HepG2 (cell line): Measurements from ENCODE around the gene HRG. TPM values are rescaled to one million over a fixed set of nuclear protein-coding genes. Genes with fewer than 3 reads are reported as not detected.

ENCODE experiments used
- CREB1 ChIP-seq, 2 experiments: fragments of 450-650 bp in 1 of 2; IDR thresholded peaks; 2 replicates each; pipeline ENCODE4 v1.6.1; 2016 to 2017; ENCODE audit warnings: control low read depth in 1 of 2, mild to moderate bottlenecking in 1 of 2, missing compliant biosample characterization in 1 of 2, missing genetic modification characterization in 1 of 2
- ETV6 ChIP-seq: sonication (generic); formaldehyde crosslinking; conservative IDR thresholded peaks from 2 replicates; pipeline ENCODE4 v1.4.0; 2020; ENCODE audit warnings: missing genetic modification reagents
- FOSL2 ChIP-seq: sonication (generic); formaldehyde crosslinking; IDR thresholded peaks from 2 replicates; pipeline ENCODE4 v1.4.0; 2020; ENCODE audit warnings: missing genetic modification reagents
- FOXO4 ChIP-seq: sonication (generic); formaldehyde crosslinking; conservative IDR thresholded peaks from 2 replicates; pipeline ENCODE4 v1.8.1; 2023; ENCODE audit warnings: missing genetic modification reagents
- JUND ChIP-seq: sonication (generic); formaldehyde crosslinking; IDR thresholded peaks from 2 replicates; pipeline ENCODE4 v1.8.0; 2022; ENCODE audit warnings: mild to moderate bottlenecking, missing genetic modification reagents
- LBX2 ChIP-seq: sonication (generic); formaldehyde crosslinking; IDR thresholded peaks from 2 replicates; pipeline ENCODE4 v1.5.0; 2020; ENCODE audit warnings: missing genetic modification reagents, mild to moderate bottlenecking, borderline replicate concordance
- LCORL ChIP-seq, 2 experiments: fragments of 450-650 bp in 1 of 2; sonication (generic) in 1 of 2; formaldehyde crosslinking in 1 of 2; IDR thresholded peaks; 2 replicates each; pipeline versions ENCODE4 v1.5.0 to v1.6.1; 2017 to 2020; ENCODE audit warnings: antibody characterized with exemption in 1 of 2, missing genetic modification reagents in 1 of 2
- MEF2D ChIP-seq: sonication (generic); formaldehyde crosslinking; IDR thresholded peaks from 2 replicates; pipeline ENCODE4 v1.5.1; 2020; ENCODE audit warnings: mild to moderate bottlenecking, missing genetic modification reagents
- SYNCRIP ChIP-seq: fragments of 200-400 bp; formaldehyde crosslinking; IDR thresholded peaks from 2 replicates; pipeline ENCODE4 v1.6.1; 2018; ENCODE audit warnings: mild to moderate bottlenecking, low read depth, low read length; ENCODE audit not compliant: insufficient read depth
- TFAP4 ChIP-seq: sonication (generic); IDR thresholded peaks from 2 replicates; pipeline ENCODE4 v1.6.1; 2016; ENCODE audit warnings: low read depth, borderline replicate concordance
- TOPORS ChIP-seq: sonication (generic); formaldehyde crosslinking; IDR thresholded peaks from 2 replicates; pipeline ENCODE4 v1.8.0; 2023; ENCODE audit warnings: mild to moderate bottlenecking, missing genetic modification reagents
- ZMYM3 ChIP-seq: sonication (generic); formaldehyde crosslinking; IDR thresholded peaks from 2 replicates; pipeline ENCODE4 v1.5.1; 2020; ENCODE audit warnings: mild to moderate bottlenecking, missing genetic modification reagents
- ZNF12 ChIP-seq: sonication (generic); formaldehyde crosslinking; IDR thresholded peaks from 2 replicates; pipeline ENCODE4 v1.5.0; 2020; ENCODE audit warnings: missing genetic modification reagents
- ZNF232 ChIP-seq: sonication (generic); formaldehyde crosslinking; IDR thresholded peaks from 2 replicates; pipeline ENCODE4 v1.4.0; 2020; ENCODE audit warnings: missing genetic modification reagents, borderline replicate concordance
- ZNF317 ChIP-seq: sonication (generic); formaldehyde crosslinking; IDR thresholded peaks from 2 replicates; pipeline ENCODE4 v1.5.0; 2020; ENCODE audit warnings: mild to moderate bottlenecking, missing genetic modification reagents
- ZNF407 ChIP-seq: sonication (generic); formaldehyde crosslinking; IDR thresholded peaks from one replicate; pipeline ENCODE4 v1.5.1; 2020; ENCODE audit warnings: mild to moderate bottlenecking, missing genetic modification reagents; ENCODE audit errors: not compliant biosample characterization
- ZNF709 ChIP-seq: sonication (generic); formaldehyde crosslinking; IDR thresholded peaks from 2 replicates; pipeline ENCODE4 v1.5.0; 2020; ENCODE audit warnings: mild to moderate bottlenecking, missing genetic modification reagents
- polyA plus RNA-seq, 8 experiments: library from polyadenylated mRNA; depleted of rRNA in 3 of 8; stranded (reverse) in 7 of 8; unstranded in 1 of 8; fragments of >200 nt; fragmentation: Illumina TruSeq in 4 of 8; extraction: Trizol in 4 of 8; gene quantifications; 2 replicates each; pipeline versions ENCODE4 v1.2.1 to v1.2.3, GENCODE V29; 2011 to 2016; ENCODE audit warnings: low read depth in 4 of 8, missing spikeins in 1 of 8, mixed read lengths in 1 of 8; ENCODE audit not compliant: insufficient read depth in 1 of 8
- total RNA-seq, 5 experiments: library from RNA; depleted of rRNA; stranded (reverse); fragments of >200 nt; fragmentation: Illumina TruSeq; extraction: Trizol; gene quantifications; 2 replicates each; pipeline ENCODE4 v1.2.3, GENCODE V29; 2016; ENCODE audit warnings: low read depth in 1 of 5

HRG gene
- total and polyA plus RNA-seq, 2 of the 13 experiments (the other 11 are each of a cell fraction or from before 2014, with no cell fraction given) = 0.09 to 0.11 TPM

- TF ChIP-seq ZNF407 (no peak), ZNF232 (CRISPR knock-in tag) (no peak; the same call in 1 of the 2 replicates), ZNF12 (CRISPR knock-in tag) (no peak), CREB1 (IDR thresholded peaks at IDR 0.05) (peak; percentile 55; the same call in 1 of the 2 replicates), CREB1 (CRISPR knock-in tag; IDR thresholded peaks at IDR 0.05) (peak; percentile 69; the same call in 1 of the 2 replicates), FOSL2 (CRISPR knock-in tag) (peak; percentile 64), ZNF709 (CRISPR knock-in tag) (peak; percentile 50; the same call in 1 of the 2 replicates), TFAP4 (peak; percentile 61; the same call in 1 of the 2 replicates), LCORL (IDR thresholded peaks at IDR 0.05) (0 out of 2 replicates have a peak, but pooled peaks have one; percentile 16), LCORL (CRISPR knock-in tag; IDR thresholded peaks at IDR 0.05) (peak; percentile 80), LBX2 (CRISPR knock-in tag) (no peak), ZMYM3 (CRISPR knock-in tag) (peak; percentile 90), ZNF317 (CRISPR knock-in tag) (no peak), FOXO4 (no peak), SYNCRIP (no peak), JUND (CRISPR knock-in tag) (peak; percentile 70; the same call in 1 of the 2 replicates), ETV6 (CRISPR knock-in tag) (no peak), TOPORS (CRISPR knock-in tag) (peak; percentile 91; the same call in 1 of the 2 replicates), MEF2D (CRISPR knock-in tag) (peak; percentile 84; the same call in 1 of the 2 replicates)
Observed at GRCh38 chr3:186630950-186631641, 34.7 kb upstream of the HRG start (continued).
